Smooth muscle cell (in vitro differentiated cells): ENCODE data around the gene SLC43A1. TPM values are rescaled to one million over a fixed set of nuclear protein-coding genes. Genes with fewer than 3 reads are reported as not detected.

Experiments
- DNase-seq: peaks from one replicate; lab custom pipeline; 2025; ENCODE audit not compliant: unreplicated experiment; lab: John Stamatoyannopoulos, UW
- H2AFZ ChIP-seq: fragments of 200-600 bp; sonication (generic); 2 replicates; pipeline ENCODE4 v1.6.0; 2016; ENCODE audit warnings: antibody characterized with exemption, low read depth, mild to moderate bottlenecking
- H3F3A ChIP-seq: fragments of 200-600 bp; sonication (generic); 2 replicates; pipeline ENCODE4 v1.6.0; 2017; ENCODE audit warnings: antibody characterized with exemption, low read depth
- H3K27ac ChIP-seq: fragments of 200-600 bp; sonication (generic); 2 replicates; pipeline ENCODE4 v1.5.1; 2016; ENCODE audit warnings: low read depth, mild to moderate bottlenecking
- H3K27me3 ChIP-seq: fragments of 200-600 bp; sonication (generic); 2 replicates; pipeline ENCODE4 v1.6.1; 2016; ENCODE audit warnings: low read depth, mild to moderate bottlenecking
- H3K36me3 ChIP-seq: fragments of 200-600 bp; sonication (generic); 2 replicates; pipeline ENCODE4 v1.5.1; 2016; ENCODE audit warnings: low read depth
- H3K4me1 ChIP-seq: fragments of 200-600 bp; sonication (generic); 2 replicates; pipeline ENCODE4 v1.5.1; 2016; ENCODE audit warnings: low read depth
- H3K4me2 ChIP-seq: fragments of 200-600 bp; sonication (generic); 2 replicates; pipeline ENCODE4 v1.6.0; 2016; ENCODE audit warnings: mild to moderate bottlenecking
- H3K4me3 ChIP-seq: fragments of 200-600 bp; sonication (generic); 2 replicates; pipeline ENCODE4 v1.5.1; 2016; ENCODE audit warnings: mild to moderate bottlenecking
- H3K79me2 ChIP-seq: fragments of 200-600 bp; sonication (generic); 2 replicates; pipeline ENCODE4 v1.6.0; 2016; ENCODE audit warnings: low read depth, mild to moderate bottlenecking
- H3K9ac ChIP-seq: fragments of 200-600 bp; sonication (generic); 2 replicates; pipeline ENCODE4 v1.6.0; 2016; ENCODE audit warnings: low read depth
- H3K9me3 ChIP-seq: fragments of 200-600 bp; sonication (generic); replicated peaks from 2 replicates; pipeline ENCODE4 v1.5.1; 2016; ENCODE audit warnings: low read depth
- H4K20me1 ChIP-seq: fragments of 200-600 bp; sonication (generic); 2 replicates; pipeline ENCODE4 v1.6.0; 2016; ENCODE audit warnings: low read depth
- WGBS: methylation state at CpG from one replicate; pipeline ENCODE4 v1.1.7; 2016; ENCODE audit warnings: low lambda C conversion rate; 5-methylcytosine and 5-hydroxymethylcytosine counted together
- polyA plus RNA-seq: library from polyadenylated mRNA; unstranded; fragments of >200 nt; fragmentation: Nextera tagmentation; extraction: Ambion mirVana; gene quantifications from 2 replicates; pipeline ENCODE4 v1.2.1, GENCODE V29; 2016
- total RNA-seq: library from RNA; depleted of rRNA; stranded (reverse); fragments of >200 nt; gene quantifications from 2 replicates; pipeline ENCODE4 v1.2.3, GENCODE V29; 2014
- TF ChIP-seq, protein P1 (sequence below): fragments of 200-600 bp; sonication (generic); IDR thresholded peaks from 2 replicates; pipeline ENCODE4 v1.5.1; 2017; ENCODE audit warnings: borderline replicate concordance, mild to moderate bottlenecking, antibody characterized with exemption; ENCODE audit not compliant: insufficient read depth, poor library complexity, severe bottlenecking

SLC43A1 gene
- total and polyA plus RNA-seq, 2 experiments from 2014 or later, result 1.3 to 7.3 TPM

DNA sequence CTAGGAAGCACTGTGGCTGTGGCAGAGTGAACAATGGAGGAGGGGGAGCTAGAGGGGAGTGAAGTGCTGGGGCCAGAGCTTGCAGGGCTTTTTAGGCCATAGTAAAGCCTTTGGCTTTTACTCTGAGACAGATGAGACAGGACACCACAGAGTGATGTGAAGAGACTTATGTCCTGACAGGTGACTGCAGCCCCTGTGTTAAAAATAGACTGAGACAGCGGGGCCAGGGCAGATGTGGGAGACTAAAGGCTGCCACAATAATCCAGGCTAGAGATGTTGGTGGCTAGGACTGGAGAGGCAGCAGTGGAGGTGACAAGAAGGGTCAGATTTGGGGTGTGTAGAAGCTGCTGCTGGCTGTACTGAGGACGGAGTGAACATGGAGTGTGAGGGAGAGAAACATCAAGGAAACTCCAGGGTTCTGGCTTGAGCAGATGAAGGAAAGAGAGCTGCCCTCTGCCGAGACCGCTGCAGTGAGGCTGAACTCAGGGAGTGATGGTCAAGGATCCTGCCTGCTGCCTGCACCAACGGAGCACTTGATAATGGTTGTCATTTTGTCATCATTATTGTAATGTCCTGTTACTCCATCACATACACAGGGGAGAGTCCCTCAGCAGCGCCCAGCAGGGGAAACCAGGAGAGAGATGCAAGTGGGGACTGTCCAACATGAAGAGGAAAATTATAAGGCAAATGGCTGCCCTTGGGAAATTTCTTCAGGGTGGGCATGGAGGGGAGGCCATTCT lies 27.4 kb downstream of the SLC43A1 start:
- Histone ChIP-seq H3K79me2 (no peaks in the 10 kb centered on the region), H3K27ac (no peak overlapping the region), H3K27me3 (peaks cover 12% of the 10 kb centered on the region), H2AFZ (no peak overlapping the region), H3F3A (no peaks in the 10 kb centered on the region), H3K4me2 (no peak overlapping the region), H3K9ac (no peak overlapping the region), H3K4me3 (no peak overlapping the region), H3K4me1 (peaks cover 4% of the 10 kb centered on the region), H4K20me1 (no peaks in the 10 kb centered on the region), H3K9me3 (no peaks in the 10 kb centered on the region), H3K36me3 (no peaks in the 10 kb centered on the region)
- TF ChIP-seq, protein P1, sequence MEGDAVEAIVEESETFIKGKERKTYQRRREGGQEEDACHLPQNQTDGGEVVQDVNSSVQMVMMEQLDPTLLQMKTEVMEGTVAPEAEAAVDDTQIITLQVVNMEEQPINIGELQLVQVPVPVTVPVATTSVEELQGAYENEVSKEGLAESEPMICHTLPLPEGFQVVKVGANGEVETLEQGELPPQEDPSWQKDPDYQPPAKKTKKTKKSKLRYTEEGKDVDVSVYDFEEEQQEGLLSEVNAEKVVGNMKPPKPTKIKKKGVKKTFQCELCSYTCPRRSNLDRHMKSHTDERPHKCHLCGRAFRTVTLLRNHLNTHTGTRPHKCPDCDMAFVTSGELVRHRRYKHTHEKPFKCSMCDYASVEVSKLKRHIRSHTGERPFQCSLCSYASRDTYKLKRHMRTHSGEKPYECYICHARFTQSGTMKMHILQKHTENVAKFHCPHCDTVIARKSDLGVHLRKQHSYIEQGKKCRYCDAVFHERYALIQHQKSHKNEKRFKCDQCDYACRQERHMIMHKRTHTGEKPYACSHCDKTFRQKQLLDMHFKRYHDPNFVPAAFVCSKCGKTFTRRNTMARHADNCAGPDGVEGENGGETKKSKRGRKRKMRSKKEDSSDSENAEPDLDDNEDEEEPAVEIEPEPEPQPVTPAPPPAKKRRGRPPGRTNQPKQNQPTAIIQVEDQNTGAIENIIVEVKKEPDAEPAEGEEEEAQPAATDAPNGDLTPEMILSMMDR, result no peak
- 92% methylated on average over 6 of the region's 6 CpGs for WGBS
- no peak for DNase-seq

DNA sequence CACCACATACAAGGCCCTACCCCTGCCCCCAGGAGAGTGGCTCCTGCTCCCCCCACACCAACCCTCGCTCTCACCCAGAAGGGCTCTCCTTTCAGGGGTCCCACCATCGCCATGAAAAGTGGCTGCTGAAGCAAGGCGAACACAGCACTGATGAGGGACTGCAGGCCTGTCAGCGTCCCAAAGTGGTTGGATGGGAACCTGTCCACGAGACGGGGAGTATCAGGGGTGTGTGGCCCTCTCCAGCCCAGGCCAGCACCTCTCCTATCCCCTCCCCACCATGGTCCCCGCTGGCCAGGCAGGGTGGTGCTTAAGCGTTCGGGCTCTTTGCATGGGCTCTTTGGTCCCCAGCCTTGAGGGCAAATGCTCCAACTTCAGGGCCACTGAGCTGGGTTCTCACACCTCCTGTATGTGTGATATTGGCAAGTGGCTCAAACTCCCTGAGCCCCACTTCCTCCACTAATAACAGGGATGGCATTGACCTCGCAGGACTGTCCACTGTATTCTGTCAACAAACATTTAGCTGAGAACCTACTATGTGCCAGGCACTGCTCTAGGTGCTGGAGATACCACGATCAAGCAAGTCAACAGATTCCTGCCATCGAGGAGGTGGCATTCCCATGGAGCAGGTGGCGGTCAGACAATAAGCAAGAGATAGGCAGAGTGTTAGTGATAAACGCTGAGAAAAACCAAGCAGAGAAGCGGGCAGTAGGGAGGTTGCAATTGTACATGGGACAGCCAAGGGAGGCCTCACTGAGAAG lies 28.3 kb downstream of the SLC43A1 start:
- H3K4me2 ChIP-seq, result no peak overlapping the region
- H3K4me3 ChIP-seq, result no peak overlapping the region
- 96% methylated on average over 15 of the region's 15 CpGs for WGBS
- TF ChIP-seq, protein P1, result no peak
- H3K27me3 ChIP-seq, result peaks cover 21% of the 10 kb centered on the region
- no peaks in the 10 kb centered on the region for H4K20me1 ChIP-seq
- no peak overlapping the region for H3K27ac ChIP-seq
- DNase-seq, result no peak
- no peak overlapping the region for H3K9ac ChIP-seq
- no peaks in the 10 kb centered on the region for H3F3A ChIP-seq
- no peaks in the 10 kb centered on the region for H3K9me3 ChIP-seq
- no peak overlapping the region for H2AFZ ChIP-seq
- peaks cover 6% of the 10 kb centered on the region for H3K4me1 ChIP-seq
- no peaks in the 10 kb centered on the region for H3K79me2 ChIP-seq
- H3K36me3 ChIP-seq, result no peaks in the 10 kb centered on the region

DNA sequence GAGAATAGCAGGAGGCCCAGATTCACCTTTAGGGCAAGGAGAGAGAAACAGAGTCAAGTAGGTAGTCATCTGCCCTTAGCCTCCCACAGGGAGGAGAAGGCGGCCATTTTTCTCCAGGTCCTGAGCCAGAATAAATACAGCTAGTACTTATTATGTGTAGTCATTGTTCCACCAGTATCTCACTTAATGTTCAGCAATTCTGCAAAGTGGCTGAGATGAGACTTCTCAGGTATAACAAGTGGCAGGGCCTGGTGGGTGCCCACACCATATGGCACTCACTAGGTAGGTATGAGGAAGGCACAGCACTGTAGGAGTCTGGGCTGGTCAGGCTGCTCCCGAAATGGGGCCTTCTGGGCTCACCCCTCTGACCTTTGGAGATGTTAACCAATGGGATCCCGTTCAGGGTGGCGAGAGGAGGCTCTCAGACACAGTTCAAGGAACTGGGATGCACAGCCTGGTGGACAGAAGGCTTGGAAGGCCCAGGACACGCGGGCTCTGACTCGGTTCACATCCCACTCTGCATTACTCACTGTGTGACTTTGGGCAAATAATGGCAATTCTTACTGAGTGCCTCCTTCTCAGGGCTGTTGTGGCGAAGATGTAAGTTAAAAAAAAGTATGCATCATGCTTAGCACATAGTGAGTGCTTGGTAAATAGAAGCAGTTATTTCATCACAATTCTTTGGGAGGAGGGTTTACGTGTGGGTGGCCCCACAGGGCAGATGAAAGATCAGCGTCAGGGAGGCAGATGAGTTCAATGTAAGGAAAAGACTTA lies 30.1 kb downstream of the SLC43A1 start:
- H3K27ac ChIP-seq, result no peak overlapping the region
- H3K4me1 ChIP-seq, result peaks cover 6% of the 10 kb centered on the region
- TF ChIP-seq, protein P1, result no peak
- H3F3A ChIP-seq, result no peaks in the 10 kb centered on the region
- H2AFZ ChIP-seq, result no peak overlapping the region
- no peaks in the 10 kb centered on the region for H3K9me3 ChIP-seq
- H3K27me3 ChIP-seq, result peaks cover 38% of the 10 kb centered on the region
- no peaks in the 10 kb centered on the region for H4K20me1 ChIP-seq
- WGBS, result 71% methylated on average over 10 of the region's 10 CpGs
- no peaks in the 10 kb centered on the region for H3K79me2 ChIP-seq
- DNase-seq, result no peak
- no peaks in the 10 kb centered on the region for H3K36me3 ChIP-seq
- H3K4me2 ChIP-seq, result no peak overlapping the region
- no peak overlapping the region for H3K4me3 ChIP-seq
- H3K9ac ChIP-seq, result no peak overlapping the region
